DND-41 (cell line): ENCODE data around the gene P2RY11.

ENCODE experiments used
- CTCF ChIP-seq: IDR thresholded peaks from 2 replicates; pipeline ENCODE4 v1.5.1; 2012; ENCODE audit warnings: borderline replicate concordance, low read length, moderate library complexity, mild to moderate bottlenecking; ENCODE audit not compliant: poor library complexity, severe bottlenecking; ENCODE audit errors: extremely low read depth
- EZH2 ChIP-seq: IDR thresholded peaks from 3 replicates; pipeline ENCODE4 v1.6.1; 2012; ENCODE audit warnings: borderline replicate concordance, low read depth, mild to moderate bottlenecking, moderate library complexity, low read length, inconsistent platforms; ENCODE audit not compliant: severe bottlenecking

DNA sequence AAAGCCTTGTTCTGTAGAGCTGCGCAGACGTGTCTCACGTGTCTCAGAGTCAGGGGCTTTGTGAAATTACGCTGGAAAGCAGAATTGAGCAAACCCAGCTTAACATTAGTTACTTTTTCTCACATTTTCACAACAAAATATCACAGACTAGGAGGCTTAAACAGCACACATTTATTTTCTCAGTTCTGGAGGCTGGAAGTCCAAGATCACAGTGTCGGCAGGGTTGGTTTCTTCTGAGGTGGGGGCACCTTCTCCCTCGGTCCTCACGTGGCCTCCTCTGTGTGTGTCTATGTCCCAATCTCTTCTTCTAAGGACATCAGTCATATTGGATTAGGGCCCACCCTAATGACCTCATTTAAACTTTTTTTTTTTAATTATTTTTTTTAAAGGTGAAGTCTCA lies 12.9 kb downstream of the P2RY11 start:
- TF ChIP-seq EZH2 (no peak), CTCF (no peak)
